ENCODE measurements around the gene CELF6. TPM values are rescaled to one million over a fixed set of nuclear protein-coding genes. Genes with fewer than 3 reads are reported as not detected.

Gene CELF6
- total RNA-seq, 2 experiments from 2014 or later, result 0.22 TPM; not detected in 1

GRCh38 chr15:72313448-72313840 lies 6.5 kb downstream of the CELF6 start:
- no peak overlapping the region for H3K27ac Mint-ChIP-seq

GRCh38 chr15:72312605-72313447 lies 7.1 kb downstream of the CELF6 start:
- CTCF ChIA-PET, result interaction anchor here (0.6 to 2.6 kb wide), 25 partner anchors 9 to 377 kb away, joined by 3 to 9 read pairs (median 4); partner anchors contain the start of gene HEXA
- intact Hi-C loops (cut with micrococcal nuclease), result loop anchor here (1.0 to 10.0 kb wide), 3 partner anchors 220 to 362 kb away; no protein-coding TSS in a partner anchor

More at GRCh38 chr15:72313448-72313840, 6.5 kb downstream of the CELF6 start:
- no peaks in the 10 kb centered on the region for H3K9me3 Mint-ChIP-seq
- H3K4me1 Mint-ChIP-seq (ENCODE audit: low read depth), result no peaks in the 10 kb centered on the region
- H3K36me3 Mint-ChIP-seq (ENCODE audit: low read depth), result no peaks in the 10 kb centered on the region
- CTCF ChIA-PET, result interaction anchor here (0.7 to 2.6 kb wide), 15 partner anchors 9 to 287 kb away, joined by 3 to 9 read pairs (median 4); partner anchors contain the start of gene HEXA
- no peaks in the 10 kb centered on the region for H3K27me3 Mint-ChIP-seq (ENCODE audit: low read depth)
- DNase-seq, result no peak
- no peak overlapping the region for H3K4me3 Mint-ChIP-seq
- intact Hi-C loops (cut with micrococcal nuclease), result loop anchor here (5.0 to 10.0 kb wide), 2 partner anchors 289 to 361 kb away; no protein-coding TSS in a partner anchor

DNA sequence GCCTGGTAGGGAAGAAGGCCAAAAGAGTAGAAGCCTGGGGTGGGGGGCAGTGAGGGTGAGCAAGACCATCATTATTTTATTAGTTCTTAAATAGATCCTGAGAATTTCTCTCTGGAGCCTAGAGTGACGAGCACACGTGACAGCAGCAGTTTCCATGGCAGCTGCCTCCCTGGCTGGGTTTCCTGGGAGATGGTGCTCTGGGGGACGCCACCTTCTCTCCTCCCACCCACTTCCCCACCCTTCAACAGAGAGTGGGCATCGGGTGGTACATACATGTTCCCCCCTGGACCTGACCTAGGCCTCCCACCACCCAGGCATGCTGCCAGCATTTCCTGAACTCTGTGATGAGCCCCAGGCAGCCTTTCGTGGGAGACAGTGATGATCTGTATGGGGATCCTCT lies 12.9 kb downstream of the CELF6 start:
- no peak for DNase-seq
- CTCF ChIA-PET, result no interaction called here
- H3K27ac Mint-ChIP-seq, result no peak overlapping the region
- H3K27me3 Mint-ChIP-seq (ENCODE audit: low read depth), result no peaks in the 10 kb centered on the region
- no peaks in the 10 kb centered on the region for H3K9me3 Mint-ChIP-seq
- no peaks in the 10 kb centered on the region for H3K36me3 Mint-ChIP-seq (ENCODE audit: low read depth)
- H3K4me3 Mint-ChIP-seq, result no peak overlapping the region
- intact Hi-C loops (cut with micrococcal nuclease), result no loop called here
- peaks cover 4% of the 10 kb centered on the region for H3K4me1 Mint-ChIP-seq (ENCODE audit: low read depth)

More at GRCh38 chr15:72312605-72313447, 7.1 kb downstream of the CELF6 start:
- no peaks in the 10 kb centered on the region for H3K27me3 Mint-ChIP-seq (ENCODE audit: low read depth)
- no peak overlapping the region for H3K4me3 Mint-ChIP-seq
- peak; percentile 75 for DNase-seq
- no peaks in the 10 kb centered on the region for H3K4me1 Mint-ChIP-seq (ENCODE audit: low read depth)
- no peaks in the 10 kb centered on the region for H3K9me3 Mint-ChIP-seq
- H3K27ac Mint-ChIP-seq, result no peak overlapping the region
- no peaks in the 10 kb centered on the region for H3K36me3 Mint-ChIP-seq (ENCODE audit: low read depth)

- no peaks in the 10 kb centered on the region for H3K36me3 Mint-ChIP-seq (ENCODE audit: low read depth)
- CTCF ChIA-PET, result no interaction called here
- H3K4me3 Mint-ChIP-seq, result no peak overlapping the region
- peak; percentile 58 for DNase-seq
- peaks cover 4% of the 10 kb centered on the region for H3K4me1 Mint-ChIP-seq (ENCODE audit: low read depth)
- no peaks in the 10 kb centered on the region for H3K9me3 Mint-ChIP-seq
- H3K27ac Mint-ChIP-seq, result no peak overlapping the region
- H3K27me3 Mint-ChIP-seq (ENCODE audit: low read depth), result no peaks in the 10 kb centered on the region
- intact Hi-C loops (cut with micrococcal nuclease), result no loop called here
Observed at GRCh38 chr15:72306211-72306785, 13.7 kb downstream of the CELF6 start.

DNA sequence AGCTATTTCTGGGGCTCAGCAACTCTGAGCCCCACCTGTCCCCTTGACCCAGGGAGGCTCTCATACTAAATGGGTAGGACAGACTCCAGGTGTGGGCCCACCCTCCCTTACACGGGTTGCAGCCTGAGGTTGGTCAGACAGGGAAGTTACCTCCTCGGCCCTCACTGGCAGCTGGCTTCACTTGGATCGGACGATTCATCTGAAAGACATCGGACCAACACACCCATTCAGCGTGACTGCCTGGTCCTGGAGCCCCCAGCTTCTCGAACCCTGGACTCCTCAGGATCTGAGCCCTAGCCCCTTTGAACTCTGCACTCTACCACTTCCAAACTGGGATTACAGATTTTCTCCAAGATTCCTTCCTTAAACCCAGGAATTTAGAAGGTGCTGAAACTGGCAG lies 15.4 kb downstream of the CELF6 start:
- CTCF ChIA-PET, result interaction anchor here (2.4 kb wide), 1 partner anchor 9 kb away, joined by 9 read pairs; no protein-coding TSS in a partner anchor
- Mint-ChIP-seq H3K36me3 (ENCODE audit: low read depth) (no peaks in the 10 kb centered on the region), H3K27me3 (ENCODE audit: low read depth) (no peaks in the 10 kb centered on the region), H3K9me3 (no peaks in the 10 kb centered on the region), H3K4me1 (ENCODE audit: low read depth) (peaks cover 4% of the 10 kb centered on the region), H3K4me3 (no peak overlapping the region), H3K27ac (no peak overlapping the region)
- DNase-seq, result no peak
- intact Hi-C loops (cut with micrococcal nuclease), result no loop called here

GRCh38 chr15:72302955-72303354 lies 17.0 kb downstream of the CELF6 start:
- CTCF ChIA-PET, result interaction anchor here (1.0 to 2.4 kb wide), 2 partner anchors 10 to 16 kb away, joined by 4 to 9 read pairs; no protein-coding TSS in a partner anchor
- DNase-seq, result no peak
- Mint-ChIP-seq H3K36me3 (ENCODE audit: low read depth) (no peaks in the 10 kb centered on the region), H3K4me3 (no peak overlapping the region), H3K9me3 (no peaks in the 10 kb centered on the region), H3K27ac (no peak overlapping the region), H3K4me1 (ENCODE audit: low read depth) (peaks cover 4% of the 10 kb centered on the region), H3K27me3 (ENCODE audit: low read depth) (no peaks in the 10 kb centered on the region)
- intact Hi-C loops (cut with micrococcal nuclease), result no loop called here

- no peak for DNase-seq
- H3K36me3 Mint-ChIP-seq (ENCODE audit: low read depth), result no peaks in the 10 kb centered on the region
- CTCF ChIA-PET, result no interaction called here
- H3K4me3 Mint-ChIP-seq, result no peak overlapping the region
- no peaks in the 10 kb centered on the region for H3K27me3 Mint-ChIP-seq (ENCODE audit: low read depth)
- intact Hi-C loops (cut with micrococcal nuclease), result no loop called here
- no peak overlapping the region for H3K27ac Mint-ChIP-seq
- no peaks in the 10 kb centered on the region for H3K9me3 Mint-ChIP-seq
- H3K4me1 Mint-ChIP-seq (ENCODE audit: low read depth), result no peaks in the 10 kb centered on the region
Observed at GRCh38 chr15:72289597-72290325, 30.2 kb downstream of the CELF6 start.

GRCh38 chr15:72288796-72289596 lies 31.0 kb downstream of the CELF6 start:
- no peaks in the 10 kb centered on the region for H3K36me3 Mint-ChIP-seq (ENCODE audit: low read depth)

GRCh38 chr15:72285927-72286516 lies 33.9 kb downstream of the CELF6 start:
- Mint-ChIP-seq H3K4me1 (ENCODE audit: low read depth) (no peaks in the 10 kb centered on the region), H3K4me3 (no peak overlapping the region), H3K36me3 (ENCODE audit: low read depth) (no peaks in the 10 kb centered on the region), H3K9me3 (no peaks in the 10 kb centered on the region), H3K27me3 (ENCODE audit: low read depth) (no peaks in the 10 kb centered on the region), H3K27ac (no peak overlapping the region)
- CTCF ChIA-PET, result interaction anchor here (1.0 to 2.5 kb wide), 7 partner anchors 10 to 87 kb away, joined by 3 to 8 read pairs (median 3); no protein-coding TSS in a partner anchor
- peak; percentile 63 for DNase-seq
- intact Hi-C loops (cut with micrococcal nuclease), result loop anchor here (1.0 kb wide), 1 partner anchor 87 kb away; no protein-coding TSS in a partner anchor

More at GRCh38 chr15:72288796-72289596, 31.0 kb downstream of the CELF6 start:
- H3K27me3 Mint-ChIP-seq (ENCODE audit: low read depth), result no peaks in the 10 kb centered on the region
- DNase-seq, result no peak
- H3K27ac Mint-ChIP-seq, result no peak overlapping the region
- H3K4me1 Mint-ChIP-seq (ENCODE audit: low read depth), result no peaks in the 10 kb centered on the region
- H3K9me3 Mint-ChIP-seq, result no peaks in the 10 kb centered on the region
- intact Hi-C loops (cut with micrococcal nuclease), result no loop called here
- H3K4me3 Mint-ChIP-seq, result no peak overlapping the region
- CTCF ChIA-PET, result no interaction called here

- no peak overlapping the region for H3K27ac Mint-ChIP-seq
- no peaks in the 10 kb centered on the region for H3K9me3 Mint-ChIP-seq
- intact Hi-C loops (cut with micrococcal nuclease), result no loop called here
- no peak overlapping the region for H3K4me3 Mint-ChIP-seq
- H3K27me3 Mint-ChIP-seq (ENCODE audit: low read depth), result no peaks in the 10 kb centered on the region
- no peaks in the 10 kb centered on the region for H3K36me3 Mint-ChIP-seq (ENCODE audit: low read depth)
- H3K4me1 Mint-ChIP-seq (ENCODE audit: low read depth), result no peaks in the 10 kb centered on the region
- DNase-seq, result no peak
- CTCF ChIA-PET, result interaction anchor here (1.0 to 2.5 kb wide), 7 partner anchors 9 to 86 kb away, joined by 3 to 8 read pairs (median 4); no protein-coding TSS in a partner anchor
Observed at GRCh38 chr15:72285402-72285801, 34.6 kb downstream of the CELF6 start.

DNA sequence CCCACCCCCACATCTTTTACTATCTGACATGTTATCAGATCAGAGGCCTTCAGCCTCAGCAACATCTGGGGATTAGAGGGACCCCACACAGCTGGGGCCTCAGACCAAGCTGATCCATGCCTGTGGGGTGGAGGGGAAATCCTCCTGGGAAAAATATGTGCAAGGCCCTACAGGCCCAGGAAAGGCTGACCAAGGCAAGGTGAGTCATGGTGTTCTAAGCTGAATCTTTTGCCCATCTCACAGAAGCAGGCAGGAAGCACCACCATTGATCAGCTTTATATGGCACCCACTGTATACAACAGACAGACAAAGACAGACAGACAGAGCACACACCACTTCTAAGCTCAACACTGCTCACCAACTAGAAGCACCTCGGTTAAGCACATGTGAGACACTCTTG lies 35.2 kb downstream of the CELF6 start:
- Mint-ChIP-seq H3K4me1 (ENCODE audit: low read depth) (no peaks in the 10 kb centered on the region), H3K36me3 (ENCODE audit: low read depth) (no peaks in the 10 kb centered on the region), H3K27me3 (ENCODE audit: low read depth) (no peaks in the 10 kb centered on the region), H3K9me3 (no peaks in the 10 kb centered on the region), H3K27ac (no peak overlapping the region), H3K4me3 (no peak overlapping the region)
- DNase-seq, result no peak
- intact Hi-C loops (cut with micrococcal nuclease), result no loop called here
- CTCF ChIA-PET, result interaction anchor here (0.7 to 2.5 kb wide), 8 partner anchors 10 to 86 kb away, joined by 3 to 8 read pairs (median 3); no protein-coding TSS in a partner anchor
